Esophagus squamous epithelium (tissue), 5 donors: ENCODE results near the gene MYL11. TPM values are rescaled to one million over a fixed set of nuclear protein-coding genes. Genes with fewer than 3 reads are reported as not detected.
"Not testable (repeated sequence)": the region's sequence is repeated elsewhere in the genome, so short reads cannot be mapped to it uniquely, and the experiment has no call there.

ENCODE experiments used
- DNase-seq: peaks from one replicate; lab custom pipeline; 2025; lab: John Stamatoyannopoulos, UW
- H3K27ac ChIP-seq, 4 donors: fragments of 200-600 bp; sonication (generic); one replicate each; pipeline ENCODE4 v1.5.1; 2016 to 2019; ENCODE audit warnings: mild to moderate bottlenecking in 1 of 4
- H3K27me3 ChIP-seq, 4 donors: fragments of 200-600 bp; sonication (generic); 1 replicate in 3 of 4; 2 replicates in 1 of 4; pipeline versions ENCODE4 v1.5.1 to v1.6.0; 2017 to 2021; ENCODE audit warnings: antibody characterized with exemption in 1 of 4
- H3K36me3 ChIP-seq, 3 donors: fragments of 200-600 bp; sonication (generic); one replicate each; pipeline ENCODE4 v1.5.1; 2016 to 2019
- H3K4me1 ChIP-seq, 3 donors: fragments of 200-600 bp; sonication (generic); one replicate each; pipeline ENCODE4 v1.5.1; 2017 to 2019
- H3K4me3 ChIP-seq, 4 donors: fragments of 200-600 bp; sonication (generic); 1 replicate in 3 of 4; 2 replicates in 1 of 4; pipeline ENCODE4 v1.5.1; 2016 to 2019; ENCODE audit warnings: mild to moderate bottlenecking in 2 of 4, moderate library complexity in 1 of 4
- H3K9me3 ChIP-seq, 3 donors: fragments of 200-600 bp; sonication (generic); one replicate each; pipeline ENCODE4 v1.5.1; 2016 to 2019
- POLR2A ChIP-seq, 4 donors: fragments of 450-650 bp; IDR thresholded peaks; one replicate each; pipeline ENCODE4 v1.6.1; 2017; ENCODE audit warnings: antibody characterized with exemption in 4 of 4, mild to moderate bottlenecking in 4 of 4, moderate library complexity in 3 of 4
- WGBS, 2 donors: methylation state at CpG; one replicate each; pipeline ENCODE4 v1.1.5; 2018; 5-methylcytosine and 5-hydroxymethylcytosine counted together
- intact Hi-C: fragments of 100-400 bp; cut with DNase I; formaldehyde crosslinking; loops from one replicate; pipeline ENCODE4 v1.15.0; 2022
- total RNA-seq, 4 donors: library from RNA; depleted of rRNA; stranded (reverse); fragments of >200 nt; gene quantifications; one replicate each; pipeline ENCODE4 v1.1.0, GENCODE V29; 2016
- TF ChIP-seq, protein P1 (sequence below), 6 experiments: fragments of 450-650 bp in 4 of 6; fragments of 200-600 bp in 2 of 6; sonication (generic) in 2 of 6; IDR thresholded peaks; one replicate each; pipeline ENCODE4 v1.5.1; 2016 to 2019; ENCODE audit warnings: antibody characterized with exemption in 6 of 6, mild to moderate bottlenecking in 4 of 6, moderate library complexity in 4 of 6
- donor health status: DM: yes; HTN: yes; CAD: no.

Gene MYL11, protein sequence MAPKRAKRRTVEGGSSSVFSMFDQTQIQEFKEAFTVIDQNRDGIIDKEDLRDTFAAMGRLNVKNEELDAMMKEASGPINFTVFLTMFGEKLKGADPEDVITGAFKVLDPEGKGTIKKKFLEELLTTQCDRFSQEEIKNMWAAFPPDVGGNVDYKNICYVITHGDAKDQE
- total RNA-seq = not detected

DNA sequence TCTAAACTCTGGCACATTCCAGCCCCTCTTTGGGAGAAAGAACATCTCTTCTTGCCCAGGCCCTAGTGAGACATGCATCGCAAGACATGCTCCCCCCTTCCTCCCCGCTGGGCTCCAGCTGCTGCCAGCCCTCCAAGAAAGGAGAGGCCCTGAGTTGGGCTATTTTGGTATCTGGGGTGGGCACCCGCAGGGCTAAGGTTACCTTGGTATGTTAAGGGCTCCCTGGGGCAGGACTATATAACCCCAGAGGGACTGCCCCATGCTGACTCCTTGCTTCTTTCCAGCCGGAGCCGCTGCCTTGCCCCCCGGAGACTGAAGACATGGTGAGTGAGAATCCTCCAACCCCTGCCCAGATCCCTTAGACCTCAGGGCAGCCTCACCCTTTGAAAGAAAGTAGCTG, at the start of gene MYL11:
TSS of gene MYL11 (plus strand) at position 265 of the 400 bp plus-strand sequence. CDS start at position 321, 56 bp downstream.
- no peak within 1 kb of the TSS for H3K4me3 ChIP-seq
- WGBS, 2 donors = 70 to 74% methylated on average over 3 to 4 of the region's 6 CpGs
- no peak for DNase-seq
- peaks cover 17 to 38% (median 21%) of the 10 kb centered on the region in 3 donors for H3K4me1 ChIP-seq
- H3K36me3 ChIP-seq = no peaks in the 10 kb centered on the region
- intact Hi-C loops = no loop called here
- no peaks in the 10 kb centered on the region for H3K9me3 ChIP-seq
- no peaks in the 10 kb centered on the region for H3K27me3 ChIP-seq
- no peak for TF ChIP-seq POLR2A (IDR thresholded peaks at IDR 0.05)
- TF ChIP-seq, protein P1, sequence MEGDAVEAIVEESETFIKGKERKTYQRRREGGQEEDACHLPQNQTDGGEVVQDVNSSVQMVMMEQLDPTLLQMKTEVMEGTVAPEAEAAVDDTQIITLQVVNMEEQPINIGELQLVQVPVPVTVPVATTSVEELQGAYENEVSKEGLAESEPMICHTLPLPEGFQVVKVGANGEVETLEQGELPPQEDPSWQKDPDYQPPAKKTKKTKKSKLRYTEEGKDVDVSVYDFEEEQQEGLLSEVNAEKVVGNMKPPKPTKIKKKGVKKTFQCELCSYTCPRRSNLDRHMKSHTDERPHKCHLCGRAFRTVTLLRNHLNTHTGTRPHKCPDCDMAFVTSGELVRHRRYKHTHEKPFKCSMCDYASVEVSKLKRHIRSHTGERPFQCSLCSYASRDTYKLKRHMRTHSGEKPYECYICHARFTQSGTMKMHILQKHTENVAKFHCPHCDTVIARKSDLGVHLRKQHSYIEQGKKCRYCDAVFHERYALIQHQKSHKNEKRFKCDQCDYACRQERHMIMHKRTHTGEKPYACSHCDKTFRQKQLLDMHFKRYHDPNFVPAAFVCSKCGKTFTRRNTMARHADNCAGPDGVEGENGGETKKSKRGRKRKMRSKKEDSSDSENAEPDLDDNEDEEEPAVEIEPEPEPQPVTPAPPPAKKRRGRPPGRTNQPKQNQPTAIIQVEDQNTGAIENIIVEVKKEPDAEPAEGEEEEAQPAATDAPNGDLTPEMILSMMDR (IDR thresholded peaks at IDR 0.05) = no peak
- H3K27ac ChIP-seq = no peak within 1 kb of the TSS

DNA sequence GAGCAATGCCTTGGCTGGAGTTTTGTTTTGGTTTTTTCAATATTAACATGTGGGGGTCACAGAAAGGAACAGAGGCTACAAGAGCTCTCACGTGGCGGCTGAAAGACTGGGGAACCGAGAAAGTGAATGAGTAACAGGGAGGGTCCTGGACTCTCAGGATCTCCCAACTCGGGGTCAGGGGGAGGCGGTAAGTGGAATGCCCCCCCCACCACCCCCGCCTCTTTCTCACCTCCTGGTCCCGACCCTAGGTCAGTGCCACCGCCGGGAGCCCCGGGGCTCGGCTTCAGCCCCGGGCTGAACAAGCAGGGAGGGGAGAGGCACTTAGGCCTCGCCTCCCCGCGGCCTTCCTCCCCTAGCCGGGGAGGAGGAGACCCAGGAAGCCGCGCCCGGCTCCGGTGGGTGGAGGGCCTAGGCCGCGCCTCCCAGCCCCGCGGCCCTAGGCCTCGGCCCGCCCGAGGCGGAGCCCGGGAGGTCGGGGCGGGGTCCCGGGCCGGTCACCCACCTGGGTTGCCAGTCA, 40.1 kb upstream of the MYL11 start:
- Histone ChIP-seq H3K4me3 (peak overlapping the region; percentile 66 to 92 (median 72)), H3K27ac (peak overlapping the region; percentile 97 to 99 (median 98)), H3K4me1 (peaks cover 0 to 20% (median 6%) of the 10 kb centered on the region in 3 donors)
- H3K27me3 ChIP-seq, intact Hi-C loops, H3K36me3 ChIP-seq, H3K9me3 ChIP-seq: not testable (repeated sequence)
- peak; percentile 18 for DNase-seq
- WGBS, 2 donors = 0% methylated on average over 1 to 5 of the region's 33 CpGs

DNA sequence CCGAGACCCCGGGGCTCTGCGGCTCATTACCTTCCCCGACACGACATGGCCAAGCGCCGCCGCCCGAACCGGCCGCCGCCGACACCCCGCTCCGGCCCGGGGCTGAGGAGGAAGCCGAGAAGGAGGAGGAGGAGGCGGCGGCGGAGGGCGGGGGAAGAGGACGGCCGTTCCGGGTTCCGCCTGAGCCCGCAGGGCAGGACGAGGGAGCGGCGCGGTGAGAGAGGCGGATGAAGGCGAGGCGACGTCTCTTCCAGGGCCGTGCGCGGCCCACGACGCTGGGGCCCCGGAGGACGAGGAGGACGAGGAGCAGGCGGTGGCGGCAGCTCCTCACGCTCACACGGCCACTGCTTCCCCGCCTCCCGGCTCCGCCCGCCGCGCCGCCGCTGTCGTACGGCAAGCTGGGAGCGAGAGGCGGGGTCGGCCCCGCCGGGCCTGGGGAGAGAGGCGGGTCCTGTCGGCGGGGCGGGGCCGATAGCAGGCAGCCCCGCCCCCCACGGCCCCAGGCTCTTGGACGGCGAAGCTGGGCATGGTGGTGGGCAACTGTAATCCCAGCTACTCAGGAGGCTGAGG, 39.5 kb upstream of the MYL11 start:
- intact Hi-C loops, H3K36me3 ChIP-seq, DNase-seq, H3K9me3 ChIP-seq, H3K27me3 ChIP-seq: not testable (repeated sequence)
- H3K27ac ChIP-seq = peak overlapping the region; percentile 97 to 99 (median 98)
- H3K4me3 ChIP-seq = peak overlapping the region; percentile 66 to 92 (median 72)
- 0% methylated on average over 14 to 18 of the region's 70 CpGs for WGBS, 2 donors
- H3K4me1 ChIP-seq = peaks cover 0 to 20% (median 6%) of the 10 kb centered on the region in 3 donors
- TF ChIP-seq, protein P1 (IDR thresholded peaks at IDR 0.05) = peak in 1 of 6 experiments; percentile 3
- TF ChIP-seq POLR2A (IDR thresholded peaks at IDR 0.05) = peak in 3 of 4 donors; percentile 76 to 88 (median 87)

DNA sequence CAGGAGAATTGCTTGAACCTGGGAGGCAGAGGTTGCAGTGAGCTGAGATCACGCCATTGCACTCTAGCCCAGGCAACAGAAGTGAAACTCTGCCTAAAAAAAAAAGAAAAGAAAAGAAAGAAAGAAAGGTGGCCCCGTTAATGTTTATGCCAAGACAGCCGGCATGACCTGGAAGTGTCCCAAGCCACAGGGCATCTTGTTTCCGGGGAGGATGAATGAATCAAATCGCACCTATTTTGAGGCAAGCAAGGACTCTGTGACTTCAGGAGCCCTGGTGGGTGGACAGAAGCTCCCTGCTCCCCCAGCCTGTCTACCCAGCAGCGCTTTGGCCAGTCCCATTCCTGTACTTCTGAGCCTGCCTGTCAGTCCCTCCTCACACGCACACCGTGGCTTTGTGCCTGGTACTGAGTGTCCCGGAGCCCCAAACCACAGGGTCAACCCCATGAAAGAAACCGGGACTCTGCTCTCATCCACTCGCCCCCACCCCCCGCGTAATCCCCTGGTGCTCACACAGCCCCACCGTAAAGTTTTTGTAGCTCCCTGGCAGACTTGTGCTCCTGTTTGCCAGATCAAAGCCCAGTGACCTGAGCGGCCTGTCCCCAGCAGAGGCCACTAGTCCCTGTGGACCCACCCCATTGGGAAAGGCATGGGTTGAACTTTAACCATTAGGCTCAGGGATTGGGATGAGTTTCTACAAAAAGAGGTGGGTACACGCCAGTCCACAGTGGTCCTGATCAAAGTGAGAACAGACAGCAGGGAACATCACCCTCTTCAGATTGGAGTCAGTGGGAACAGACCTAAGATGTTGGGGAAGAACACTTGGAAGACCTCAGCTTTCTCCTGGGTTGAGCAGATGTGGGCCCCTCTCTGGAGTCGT, 38.8 kb upstream of the MYL11 start:
- 18 to 40% methylated on average over 8 to 11 of the region's 17 CpGs for WGBS, 2 donors
- Histone ChIP-seq H3K36me3 (no peaks in the 10 kb centered on the region), H3K4me1 (peaks cover 0 to 18% (median 6%) of the 10 kb centered on the region in 3 donors), H3K27me3 (no peaks in the 10 kb centered on the region), H3K4me3 (peak overlapping the region; percentile 66 to 92 (median 72)), H3K9me3 (no peaks in the 10 kb centered on the region), H3K27ac (peak overlapping the region; percentile 97 to 99 (median 98))
- TF ChIP-seq POLR2A (IDR thresholded peaks at IDR 0.05) = no peak
- TF ChIP-seq, protein P1 (IDR thresholded peaks at IDR 0.05) = no peak
- intact Hi-C loops = no loop called here
- no peak for DNase-seq

DNA sequence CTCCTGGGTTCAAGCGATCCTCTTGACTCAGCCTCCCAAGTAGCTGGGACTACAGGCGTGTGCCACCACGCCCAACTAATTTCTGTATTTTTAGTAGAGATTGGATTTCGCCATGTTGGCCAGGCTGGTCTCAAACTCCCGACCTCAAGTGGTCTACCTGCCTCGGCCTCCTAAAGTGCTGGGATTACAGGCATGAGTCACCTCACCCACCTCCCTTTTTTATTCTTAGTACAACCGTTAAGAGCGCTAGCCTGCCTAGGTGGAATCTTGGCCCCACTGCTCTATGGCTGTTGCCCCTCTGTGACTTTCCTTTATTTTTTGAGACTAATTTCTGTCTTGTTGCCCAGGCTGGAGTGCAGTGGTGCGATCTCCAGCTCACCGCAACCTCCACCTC, 36.6 kb upstream of the MYL11 start:
- WGBS, 2 donors = 93 to 94% methylated on average over 8 of the region's 10 CpGs

DNA sequence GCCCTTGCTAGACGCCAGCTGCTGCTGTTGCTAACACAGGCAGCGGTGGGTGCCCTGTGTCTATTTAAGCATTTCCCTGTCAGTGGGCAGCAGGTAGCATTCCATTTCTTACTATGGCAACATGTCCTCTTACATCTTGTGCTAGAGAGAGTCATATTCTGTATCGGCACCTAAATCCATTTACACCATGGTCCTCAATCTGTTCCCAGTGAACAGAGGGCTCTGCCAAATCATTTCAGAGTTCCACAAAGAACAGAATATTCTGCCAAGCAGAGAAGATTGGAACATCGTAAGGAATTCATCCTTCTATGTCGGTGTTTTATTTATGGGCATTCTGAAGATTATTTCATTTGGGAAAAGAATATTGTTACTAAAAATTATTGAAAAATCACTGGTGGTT, 35.9 kb upstream of the MYL11 start:
- H3K4me1 ChIP-seq = peaks cover 0 to 14% (median 6%) of the 10 kb centered on the region in 3 donors
- H3K4me3 ChIP-seq, H3K27me3 ChIP-seq, DNase-seq, intact Hi-C loops, H3K36me3 ChIP-seq, H3K27ac ChIP-seq, H3K9me3 ChIP-seq: not testable (repeated sequence)
- WGBS, 2 donors = 88 to 91% methylated on average over 3 of the region's 5 CpGs

More for the DNA sequence above, 36.6 kb upstream of the MYL11 start:
- H3K27me3 ChIP-seq, H3K27ac ChIP-seq, H3K9me3 ChIP-seq, H3K4me3 ChIP-seq, H3K36me3 ChIP-seq, DNase-seq, intact Hi-C loops: not testable (repeated sequence)
- peaks cover 0 to 18% (median 6%) of the 10 kb centered on the region in 3 donors for H3K4me1 ChIP-seq
